G401 (cell line): ENCODE data around the gene PSKH1. TPM values are rescaled to one million over a fixed set of nuclear protein-coding genes. Genes with fewer than 3 reads are reported as not detected.
"Not testable (repeated sequence)": the region's sequence is repeated elsewhere in the genome, so short reads cannot be mapped to it uniquely, and the experiment has no call there.

Experiments
- DNase-seq: peaks from one replicate; pipeline ENCODE4 v3.0.0-alpha.2; 2015; ENCODE audit warnings: low spot score
- in situ Hi-C: cut with HindIII; loops from 2 replicates; pipeline ENCODE4 v1.10.0; 2016; ENCODE audit warnings: low sequenced_read_pairs, mixed read lengths
- total RNA-seq: library from RNA; depleted of rRNA; stranded (reverse); fragments of >200 nt; shearing (Covaris generic); gene quantifications from 2 replicates; pipeline ENCODE4 v1.2.3, GENCODE V29; 2014

Gene PSKH1
- total RNA-seq, 1 experiment from 2014 or later = 40.8 TPM

DNA sequence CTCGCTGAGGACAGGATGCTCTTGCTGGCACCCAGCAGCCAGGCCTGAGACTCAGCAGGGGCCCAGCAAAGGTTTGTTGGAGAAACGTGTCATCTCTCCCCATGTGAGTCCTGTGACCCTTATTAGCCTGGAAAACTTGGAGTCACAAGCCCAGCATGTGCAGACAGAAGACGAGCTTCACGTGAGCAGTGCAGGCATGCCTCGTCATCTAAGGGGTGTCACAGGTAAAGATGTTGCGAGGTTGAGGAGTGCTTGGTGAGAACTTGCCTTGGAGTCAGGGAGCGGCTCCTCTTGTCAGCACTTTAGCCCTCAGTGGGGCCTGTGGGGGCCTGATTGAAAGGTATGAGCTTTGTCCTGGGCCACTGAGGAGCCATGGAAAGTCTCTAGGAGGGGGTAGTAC, 40.8 kb downstream of the PSKH1 start:
- DNase-seq = no peak
- in situ Hi-C loops = no loop called here

DNA sequence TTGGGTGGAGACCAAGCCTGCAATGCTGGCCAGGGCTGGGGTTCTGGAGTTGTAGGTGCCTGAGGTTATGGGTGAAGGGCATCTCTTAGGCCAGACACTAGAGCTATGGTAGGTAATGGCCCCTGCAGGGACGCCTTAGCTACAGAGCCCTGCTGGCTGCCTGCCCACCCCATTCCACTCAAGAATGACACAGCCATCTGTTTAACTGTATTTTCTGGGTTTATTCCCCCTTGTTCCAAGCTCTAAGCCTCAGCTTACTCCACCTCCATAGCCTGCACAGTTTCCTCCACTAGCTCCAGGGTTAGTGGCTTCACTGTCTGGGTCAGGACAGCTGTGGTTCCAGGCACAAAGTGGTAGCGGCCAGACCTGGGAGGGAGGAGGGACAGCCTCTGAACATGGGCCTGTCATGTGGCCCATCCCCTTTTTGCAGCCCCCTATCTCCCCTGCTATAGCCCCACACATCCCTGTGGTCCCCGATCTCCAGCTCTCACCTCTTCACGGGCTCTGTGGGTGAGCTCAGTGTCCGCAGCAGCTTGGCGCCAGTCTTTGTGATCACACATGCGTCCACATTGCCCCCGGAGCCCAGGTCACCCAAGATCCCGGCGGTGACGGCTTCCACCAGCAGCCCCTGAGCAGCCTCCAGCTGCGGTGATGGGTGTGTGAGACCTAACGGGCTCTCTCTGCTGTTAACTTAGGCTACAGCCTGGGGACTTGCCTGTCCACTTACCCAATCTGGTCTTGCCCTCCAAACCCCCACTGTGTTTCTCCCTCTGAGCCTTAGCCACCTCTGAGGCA, 41.4 kb downstream of the PSKH1 start:
- DNase-seq = no peak
- in situ Hi-C loops = no loop called here

DNA sequence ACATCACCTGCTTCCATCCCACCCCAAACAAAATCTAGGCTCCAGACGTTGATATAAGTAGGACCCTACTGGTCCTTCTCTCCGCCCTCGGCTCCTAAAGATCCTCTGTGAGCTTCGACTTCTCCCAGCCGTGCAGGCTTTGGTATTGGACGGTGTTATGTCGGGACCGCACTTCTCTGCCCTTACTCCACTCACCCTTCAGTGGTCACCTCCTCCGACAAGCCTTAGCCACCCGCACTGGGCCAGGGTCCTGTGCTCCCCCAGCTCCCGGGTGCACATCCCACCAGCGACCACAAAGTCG, 42.0 kb downstream of the PSKH1 start:
- DNase-seq = peak; percentile 31
- in situ Hi-C loops = no loop called here

DNA sequence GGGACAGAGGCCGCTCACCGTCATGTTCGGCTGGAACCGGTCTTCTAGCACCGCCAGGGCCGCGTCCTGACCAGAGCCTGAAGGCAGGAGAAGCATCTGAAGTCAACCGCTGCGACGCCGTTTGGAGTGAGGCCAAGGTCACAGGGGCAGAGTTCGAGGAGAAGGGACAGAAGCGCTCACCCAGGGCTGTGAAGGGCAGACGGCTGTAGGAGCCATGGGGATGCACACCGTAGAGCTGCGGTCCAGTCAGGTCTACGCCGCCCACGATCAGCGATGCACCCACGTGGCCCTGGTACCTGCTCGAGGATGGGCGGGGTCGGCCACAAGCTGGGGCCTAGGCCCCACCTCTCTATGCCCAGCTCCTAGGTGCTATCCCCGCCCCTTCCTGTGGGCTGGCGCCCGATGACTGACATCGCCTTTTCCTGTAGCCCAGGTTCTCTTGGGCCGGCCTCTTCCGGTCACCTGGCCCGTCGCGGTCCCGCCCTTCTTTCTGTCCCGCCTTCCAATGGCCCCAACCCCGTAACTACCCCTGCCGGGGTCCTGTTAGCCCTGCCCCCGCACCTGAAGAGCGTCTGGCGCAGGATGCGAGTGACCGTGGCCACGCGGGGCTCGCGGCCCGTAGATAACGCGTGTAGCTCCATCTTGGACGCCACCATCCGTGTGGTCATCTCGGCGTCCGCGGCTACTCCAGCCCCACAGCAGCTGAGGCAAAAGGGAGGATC, 42.5 kb downstream of the PSKH1 start:
- in situ Hi-C loops = no loop called here
- peak; percentile 99 for DNase-seq

DNA sequence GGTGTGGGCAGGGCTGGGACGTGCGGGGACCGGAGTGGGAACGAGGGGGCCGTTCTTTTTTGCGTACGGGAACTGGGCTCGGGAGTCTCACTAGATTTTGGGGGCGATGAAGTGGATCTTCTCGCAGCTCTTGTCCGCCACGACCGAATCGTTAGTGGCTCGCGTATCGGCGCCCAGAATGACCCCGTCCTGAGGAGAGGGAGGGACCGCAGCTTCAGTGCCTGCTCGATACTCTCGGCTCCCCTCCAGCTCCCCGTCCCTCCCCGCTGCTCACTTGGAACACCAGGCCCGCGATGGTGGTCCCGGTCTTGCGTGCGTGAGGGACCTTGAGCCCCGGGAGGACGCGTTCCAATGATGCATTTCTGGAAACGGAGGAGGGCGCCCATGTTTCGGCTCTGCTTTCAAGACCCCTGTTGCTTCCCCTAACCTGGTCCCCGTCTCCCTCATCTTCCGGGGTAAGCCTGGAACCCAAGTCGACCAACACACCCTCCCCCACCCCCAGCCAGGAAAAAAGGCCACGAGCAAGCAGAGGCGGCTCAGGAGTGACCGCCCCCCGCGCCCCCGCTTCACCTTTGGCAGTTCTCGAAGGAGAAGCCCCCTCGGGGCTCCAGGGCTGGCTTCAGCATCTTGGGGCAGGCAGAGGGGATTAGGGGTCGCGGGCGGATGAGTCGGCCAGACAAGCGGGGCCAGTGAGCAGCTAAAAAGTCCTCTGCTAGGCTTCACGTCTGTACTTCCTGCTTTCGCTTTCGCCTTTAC, 43.2 kb downstream of the PSKH1 start, which contains the start of gene PSMB10:
TSS of gene PSMB10 (minus strand) at position 727 of the 756 bp plus-strand sequence. CDS start at position 626, 101 bp downstream.
- in situ Hi-C loops = no loop called here
- peak; percentile 40 for DNase-seq

DNA sequence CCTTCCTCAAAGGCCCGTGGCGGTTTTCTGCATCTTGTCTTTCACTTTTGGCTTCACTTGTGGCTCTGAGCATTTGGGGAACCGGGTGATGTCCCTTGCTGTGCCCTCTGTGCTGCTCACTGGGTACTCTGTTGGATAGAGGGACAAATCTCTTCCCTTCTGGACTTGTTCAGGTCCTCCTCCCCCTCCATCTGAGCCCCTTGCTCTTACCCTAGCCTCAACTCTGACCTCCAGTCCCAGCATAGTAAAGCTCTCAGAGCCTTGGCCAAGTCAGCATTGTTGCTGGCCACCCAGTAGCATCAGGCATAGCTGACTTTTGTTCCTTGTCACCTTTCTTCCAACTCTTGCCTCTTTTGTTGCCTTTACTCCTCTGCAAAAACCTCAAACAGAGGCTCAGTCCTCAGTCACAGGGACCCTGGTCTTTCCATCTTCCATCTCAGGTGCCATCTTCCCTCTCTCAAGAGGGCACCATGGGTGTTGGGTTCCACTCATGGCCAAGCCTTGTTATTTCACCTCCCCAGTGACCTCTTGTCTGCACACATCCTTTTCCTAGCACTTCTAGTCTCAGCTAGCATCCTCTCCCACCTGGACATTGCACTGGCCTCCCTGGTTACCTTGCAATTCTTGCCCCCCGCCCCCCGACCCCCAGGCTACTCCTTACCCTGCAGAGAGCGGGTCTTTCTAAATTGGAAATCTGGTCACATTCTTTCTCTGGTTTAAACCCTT, 44.0 kb downstream of the PSKH1 start:
- in situ Hi-C loops = no loop called here
- peak; percentile 48 for DNase-seq

DNA sequence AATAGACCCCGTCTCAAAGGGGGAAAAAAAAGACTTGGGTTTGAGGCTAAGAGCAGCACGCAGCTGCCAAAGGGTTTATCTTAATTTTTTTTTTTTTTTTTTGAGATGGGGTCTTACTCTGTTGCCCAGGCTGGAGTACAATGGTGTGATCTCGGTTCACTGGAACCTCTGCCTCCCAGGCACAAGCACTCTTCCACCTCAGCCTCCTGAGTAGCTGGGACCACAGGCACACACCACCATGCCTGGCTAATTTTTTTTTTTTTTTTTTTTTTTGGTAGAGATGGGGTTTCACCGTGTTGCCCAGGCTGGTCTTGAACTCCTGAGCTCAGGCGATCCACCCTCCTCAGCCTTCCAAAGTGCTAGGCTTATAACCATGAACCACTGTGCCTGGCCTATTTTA, 44.7 kb downstream of the PSKH1 start:
- in situ Hi-C loops, DNase-seq: not testable (repeated sequence)

DNA sequence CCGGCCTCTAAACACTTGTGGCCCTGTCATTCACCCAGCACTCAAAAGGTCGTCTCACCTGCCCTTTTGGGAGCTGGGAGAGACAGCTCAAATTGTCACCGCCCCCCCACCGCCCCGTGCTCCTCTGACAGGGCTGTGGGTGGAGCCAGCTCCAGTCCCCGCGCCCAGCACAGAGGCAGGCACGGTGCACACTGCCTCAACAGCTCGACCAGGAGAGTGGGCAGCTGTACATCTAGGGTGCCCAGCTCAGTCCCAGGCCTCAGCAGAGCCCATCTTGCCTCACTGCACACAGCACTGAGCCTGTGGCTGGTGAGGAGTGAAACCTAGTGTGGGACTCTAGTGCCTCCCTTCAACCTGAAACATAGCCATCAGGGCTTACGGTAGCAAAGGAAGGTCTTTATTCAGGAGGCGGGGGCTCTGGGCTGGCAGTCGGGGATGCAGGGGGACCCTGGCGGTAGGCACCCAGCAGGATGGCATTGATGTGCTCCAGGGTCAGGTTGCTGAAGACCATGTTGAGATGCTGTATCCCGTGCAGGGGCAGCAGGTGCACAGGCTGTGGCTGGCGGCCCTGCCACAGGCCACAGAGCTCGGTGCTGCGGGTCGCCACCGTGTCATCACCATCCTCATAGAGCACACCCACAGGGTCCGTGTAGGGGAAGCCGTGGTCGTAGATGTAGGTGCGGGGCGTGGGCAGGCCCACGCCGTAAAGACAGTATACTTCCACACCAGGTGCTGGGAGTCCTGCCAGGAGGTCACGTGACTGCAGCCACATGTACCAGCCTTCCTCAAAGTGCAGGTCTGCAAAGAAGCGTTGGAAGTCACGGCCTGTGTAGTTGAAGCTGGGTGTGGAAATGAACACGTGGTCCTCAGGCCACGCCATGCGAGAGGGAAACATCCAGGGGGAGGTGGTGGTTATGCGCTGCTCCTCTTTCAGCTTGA, 46.7 kb downstream of the PSKH1 start:
- DNase-seq = no peak
- in situ Hi-C loops = no loop called here

DNA sequence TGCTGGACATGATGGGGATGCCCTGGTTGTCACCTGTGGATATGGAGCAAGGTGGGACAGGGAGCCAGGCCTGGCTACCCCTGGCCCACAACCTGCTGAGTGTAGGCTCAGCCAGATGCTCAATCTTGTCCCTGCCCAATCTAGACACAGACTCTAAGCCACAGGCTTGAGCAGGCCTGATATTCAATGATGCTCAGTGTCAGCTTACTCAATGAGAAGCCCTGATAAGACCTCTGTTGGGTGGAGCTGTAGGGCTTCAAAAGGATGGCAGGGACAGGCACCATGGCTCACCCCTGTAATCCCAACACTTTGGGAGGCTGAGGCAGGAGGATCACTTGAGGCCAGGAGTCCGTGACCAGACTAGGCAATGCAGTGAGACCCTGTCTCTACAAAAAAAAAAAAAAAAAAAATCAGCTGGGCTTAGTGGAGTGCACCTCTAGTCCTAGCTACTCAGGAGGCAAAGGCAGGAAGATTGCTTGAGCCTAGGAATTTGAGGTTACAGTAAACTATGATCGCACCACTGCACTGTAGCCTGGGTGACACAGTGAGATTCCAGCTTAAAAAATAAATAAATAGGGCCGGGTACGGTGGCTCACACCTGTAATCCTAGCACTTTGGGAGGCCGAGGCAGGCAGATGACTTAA, 47.5 kb downstream of the PSKH1 start:
- in situ Hi-C loops = no loop called here
- no peak for DNase-seq

DNA sequence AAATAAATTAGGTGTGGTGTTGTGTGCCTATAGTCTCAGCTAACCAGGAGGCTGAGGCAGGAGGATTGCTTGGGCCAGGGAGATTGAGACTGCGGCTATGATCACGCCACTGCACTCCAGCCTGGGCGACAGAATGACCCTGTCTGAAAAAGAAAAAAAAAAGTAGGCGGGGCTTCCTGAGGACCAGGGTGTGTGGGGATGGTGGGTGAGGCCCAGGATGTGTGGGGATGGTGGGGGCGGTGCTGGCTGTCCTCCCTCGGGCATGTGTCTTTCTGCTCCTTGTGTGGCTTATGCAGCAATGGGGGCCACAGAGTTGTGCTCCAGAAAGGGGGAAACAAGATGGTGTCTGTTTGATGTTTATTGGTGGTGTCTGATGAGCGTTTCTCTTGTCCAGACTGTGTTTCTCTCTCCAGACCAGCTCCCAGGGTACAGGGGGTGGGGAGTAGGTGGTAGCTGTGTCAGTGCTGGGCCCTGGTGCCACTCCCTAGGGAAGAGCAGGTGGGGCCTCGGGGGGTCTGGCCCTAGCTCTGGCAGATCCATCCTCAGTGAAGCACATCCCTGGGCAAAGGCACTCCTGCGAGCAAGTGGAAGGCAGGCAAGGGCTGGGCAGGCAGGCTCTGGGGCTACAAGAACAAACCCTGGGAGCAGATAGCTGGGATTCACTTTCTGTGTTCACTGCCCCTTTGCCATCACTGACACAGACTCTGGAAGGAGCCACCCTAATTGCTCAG, 48.6 kb downstream of the PSKH1 start:
- in situ Hi-C loops = no loop called here
- no peak for DNase-seq

DNA sequence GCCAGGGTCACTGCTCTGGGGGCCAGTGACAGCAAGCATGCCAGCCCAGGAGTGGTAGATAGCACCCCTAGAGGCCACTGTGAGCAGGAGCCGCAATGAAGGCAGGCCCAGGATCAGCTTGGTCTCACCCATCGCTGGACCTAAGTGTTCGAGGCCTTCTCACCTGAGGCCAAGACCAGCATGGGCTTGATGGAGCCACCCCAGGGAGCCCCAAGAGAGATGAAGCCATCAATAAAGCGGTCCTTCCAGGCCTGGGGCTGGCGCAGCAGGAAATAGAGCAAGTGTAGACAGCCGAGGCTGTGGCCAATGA, 49.1 kb downstream of the PSKH1 start:
- in situ Hi-C loops = no loop called here
- peak; percentile 54 for DNase-seq

DNA sequence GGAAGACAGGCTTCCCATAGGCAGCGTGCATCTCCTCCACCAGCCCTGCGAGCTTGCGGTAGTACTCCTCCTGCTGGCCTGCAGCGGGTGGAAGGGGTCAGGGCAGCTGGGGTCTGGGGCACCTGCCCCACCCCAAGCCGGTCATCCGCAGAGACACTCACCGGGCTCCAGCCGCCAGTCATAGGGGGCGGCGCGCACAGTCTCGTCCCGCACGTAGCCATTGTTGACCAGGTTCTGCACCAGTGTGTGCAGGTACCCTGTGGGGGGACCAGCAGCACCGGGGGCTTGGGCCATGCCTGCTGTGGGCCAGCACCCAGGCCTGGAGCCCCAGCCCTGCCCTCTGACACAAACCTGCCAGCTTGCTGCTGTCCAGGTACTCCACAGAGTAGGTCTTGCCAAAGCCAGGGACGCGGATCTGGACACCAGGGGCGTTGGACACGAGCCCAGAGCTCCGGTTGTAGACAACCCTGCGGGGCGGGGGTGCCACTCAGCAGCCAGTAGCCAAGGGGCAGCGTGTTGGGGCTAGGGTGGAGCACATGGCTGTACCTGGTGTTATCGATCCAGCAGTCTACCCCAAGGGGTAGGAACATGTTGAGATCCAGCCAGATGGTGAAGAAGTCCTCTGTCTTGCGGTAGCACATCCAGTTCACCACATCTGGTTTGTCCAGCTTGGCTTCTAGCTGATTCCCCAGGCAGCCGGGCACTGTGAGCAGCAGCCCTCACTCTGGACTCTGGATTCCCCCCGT, 49.6 kb downstream of the PSKH1 start:
- DNase-seq = no peak
- in situ Hi-C loops = no loop called here

DNA sequence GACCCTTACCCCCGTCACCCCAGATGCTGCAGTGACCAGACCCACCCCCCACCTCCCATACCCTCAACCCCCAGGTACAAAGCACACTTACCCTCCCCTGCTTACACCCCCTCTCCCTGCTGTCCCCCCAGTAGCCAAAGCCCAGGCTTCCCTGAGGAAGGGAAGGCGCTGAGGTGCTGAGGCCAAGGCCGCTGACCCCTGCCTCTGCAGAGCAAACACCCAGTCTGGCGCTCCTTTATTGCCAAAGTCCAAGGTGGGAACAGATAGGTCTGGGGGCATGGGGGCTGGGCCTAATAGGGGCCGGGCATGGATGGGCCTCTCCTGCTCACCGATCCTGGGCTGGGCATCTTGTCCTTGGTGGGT, 50.2 kb downstream of the PSKH1 start:
- in situ Hi-C loops = no loop called here
- no peak for DNase-seq

DNA sequence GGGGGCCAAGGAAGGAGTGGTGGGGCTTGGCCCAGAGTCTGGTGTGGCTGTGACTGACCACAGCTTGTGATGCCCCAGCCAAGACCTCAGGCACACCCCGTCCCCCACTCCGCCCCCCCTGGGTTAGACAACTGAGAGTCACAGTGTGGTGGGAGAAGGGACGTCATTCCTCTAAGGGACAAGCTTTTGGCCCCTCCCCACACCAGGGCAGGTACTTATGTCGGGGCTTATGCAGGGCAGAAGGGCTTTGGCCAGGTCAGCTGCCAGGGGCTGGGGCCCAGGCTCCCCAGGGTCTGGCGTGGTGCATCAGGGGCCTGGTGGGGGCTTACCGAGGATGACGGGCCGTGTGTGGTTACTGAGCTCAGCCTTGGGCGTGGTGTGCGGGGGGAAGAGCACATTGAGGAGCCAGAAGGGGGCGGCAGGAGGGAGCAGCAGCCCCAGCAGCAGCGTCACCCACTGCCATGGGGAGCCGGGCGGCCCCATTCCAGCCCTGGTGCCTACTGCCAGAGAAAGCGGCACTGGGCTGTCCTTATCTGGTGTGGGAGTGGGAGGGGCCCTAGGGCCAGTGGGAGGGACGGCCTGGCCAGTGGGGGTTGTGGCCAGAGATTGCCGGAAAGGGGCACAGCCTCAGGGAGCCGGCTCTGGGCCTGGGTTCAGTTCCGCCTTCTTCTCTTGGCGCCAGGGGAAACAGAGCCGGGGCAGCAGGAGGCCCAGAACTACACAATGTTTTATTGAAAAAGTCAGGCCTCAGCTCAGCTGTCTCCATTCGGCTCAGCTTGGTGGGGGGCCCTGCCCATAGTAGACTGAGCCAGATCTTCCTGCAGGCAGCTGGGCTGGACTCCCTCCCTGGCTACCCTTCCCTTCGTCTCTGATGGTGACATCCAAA, 50.8 kb downstream of the PSKH1 start, which contains the start of gene LCAT:
TSS of gene LCAT (minus strand) at position 502 of the 886 bp plus-strand sequence. CDS start at position 483, 19 bp downstream.
- peak; percentile 73 for DNase-seq
- in situ Hi-C loops = no loop called here

DNA sequence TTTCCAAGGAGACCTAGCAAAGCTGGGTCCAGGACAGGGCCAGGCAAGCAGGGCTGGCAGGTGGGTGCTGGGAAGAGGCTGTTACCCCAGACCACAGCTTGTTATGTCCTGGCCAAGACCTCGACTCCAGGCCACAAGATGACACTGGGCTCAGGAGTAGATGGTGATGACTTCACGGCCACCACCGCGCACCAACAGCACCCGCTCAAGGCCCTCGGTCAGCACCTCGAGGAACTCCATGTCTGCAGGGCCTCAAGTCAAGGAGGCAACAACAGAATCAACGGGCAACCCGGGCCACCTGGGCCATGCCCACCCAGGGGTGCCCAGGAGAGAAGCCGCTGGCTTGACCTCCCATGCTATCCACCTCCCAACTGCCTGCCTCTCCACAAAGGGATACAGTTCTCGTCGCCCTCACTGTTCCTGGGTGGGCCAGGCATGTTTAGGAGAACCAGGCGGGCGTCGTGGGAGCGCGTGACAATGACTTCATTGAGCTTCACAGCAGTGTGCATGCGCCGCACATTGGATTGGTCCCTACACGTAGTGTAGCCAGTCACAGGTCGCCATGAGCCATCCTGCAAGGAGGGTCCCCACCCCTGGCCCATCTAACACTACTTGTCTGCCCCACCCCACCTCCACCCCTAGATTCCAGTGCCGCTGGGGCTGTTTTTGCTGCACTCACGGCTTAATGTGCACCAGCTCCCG, 51.8 kb downstream of the PSKH1 start:
- in situ Hi-C loops = no loop called here
- DNase-seq = no peak
